HG03039 (cell line): Measurements from ENCODE around the gene ABHD10.
"Not testable (repeated sequence)": the region's sequence is repeated elsewhere in the genome, so short reads cannot be mapped to it uniquely, and the experiment has no call there.

ENCODE experiments used
- ATAC-seq: cut with Tn5 transposase; IDR thresholded peaks from one replicate; pipeline ENCODE4 v1.9.1; 2021; ENCODE audit warnings: mild to moderate bottlenecking, moderate library complexity; ENCODE audit not compliant: unreplicated experiment

The ABHD10 gene

GRCh38 chr3:112020674-112021085, 41.9 kb downstream of the ABHD10 start:
- ATAC-seq: no peak

- ATAC-seq: no peak
Observed at GRCh38 chr3:112027142-112027541, 48.3 kb downstream of the ABHD10 start.

GRCh38 chr3:112027826-112028225, 49.0 kb downstream of the ABHD10 start:
- ATAC-seq: no peak

- ATAC-seq: no peak
Observed at GRCh38 chr3:112030901-112031300, 52.1 kb downstream of the ABHD10 start.

- ATAC-seq: no peak
Observed at GRCh38 chr3:112032098-112032731, 53.4 kb downstream of the ABHD10 start.

GRCh38 chr3:112034436-112034835, 55.6 kb downstream of the ABHD10 start, which contains the start of gene TMPRSS7:
Gene TMPRSS7, plus strand, starts transcription at chr3:112034736. Its CDS starts 110 bp downstream, at chr3:112034846.
- ATAC-seq: no peak

GRCh38 chr3:112035241-112035640, 56.4 kb downstream of the ABHD10 start:
- no peak for ATAC-seq

- not testable (repeated sequence) for ATAC-seq
Observed at GRCh38 chr3:112037194-112037593, 58.4 kb downstream of the ABHD10 start.

- ATAC-seq: no peak
Observed at GRCh38 chr3:112038863-112039262, 60.0 kb downstream of the ABHD10 start.

- ATAC-seq: no peak
Observed at GRCh38 chr3:112041321-112041720, 62.5 kb downstream of the ABHD10 start.

- ATAC-seq: no peak
Observed at GRCh38 chr3:112042842-112043280, 64.0 kb downstream of the ABHD10 start.
